Liver (tissue), 9 donors: ENCODE results near the gene CADM2. TPM values are rescaled to one million over a fixed set of nuclear protein-coding genes. Genes with fewer than 3 reads are reported as not detected.

Experiments
- DNase-seq: peaks from one replicate; pipeline ENCODE4 v3.0.0-alpha.2; 2017; ENCODE audit warnings: low spot score
- H3K27ac ChIP-seq, 2 donors: one replicate each; pipeline ENCODE4 v1.7.0; 2013; ENCODE audit warnings: inconsistent platforms in 2 of 2, low read length in 2 of 2, control low read depth in 1 of 2, low read depth in 1 of 2, mild to moderate bottlenecking in 1 of 2
- H3K27me3 ChIP-seq, 4 donors: one replicate each; pipeline versions ENCODE4 v1.6.1 to v1.7.0; 2013; ENCODE audit warnings: low read length in 3 of 4, inconsistent platforms in 1 of 4, mild to moderate bottlenecking in 1 of 4, moderate library complexity in 1 of 4; ENCODE audit not compliant: control insufficient read depth in 4 of 4, insufficient read depth in 4 of 4
- H3K36me3 ChIP-seq, 4 donors: one replicate each; pipeline versions ENCODE4 v1.6.1 to v1.7.0; 2013; ENCODE audit warnings: low read length in 3 of 4, mild to moderate bottlenecking in 3 of 4, low read depth in 1 of 4, moderate library complexity in 1 of 4; ENCODE audit not compliant: control insufficient read depth in 4 of 4, insufficient read depth in 3 of 4
- H3K4me1 ChIP-seq, 4 donors: one replicate each; pipeline versions ENCODE4 v1.6.1 to v1.7.0; 2013; ENCODE audit warnings: low read length in 3 of 4, mild to moderate bottlenecking in 3 of 4, moderate library complexity in 1 of 4; ENCODE audit not compliant: control insufficient read depth in 4 of 4, insufficient read depth in 4 of 4
- H3K4me3 ChIP-seq, 3 donors: one replicate each; pipeline versions ENCODE4 v1.6.1 to v1.7.0; 2013; ENCODE audit warnings: low read length in 3 of 3, control low read depth in 1 of 3, low read depth in 1 of 3, mild to moderate bottlenecking in 1 of 3
- H3K9ac ChIP-seq, 2 donors: one replicate each; pipeline ENCODE4 v1.7.0; 2013; ENCODE audit warnings: low read length in 2 of 2, mild to moderate bottlenecking in 2 of 2, moderate library complexity in 2 of 2, control low read depth in 1 of 2, low read depth in 1 of 2
- H3K9me3 ChIP-seq, 4 donors: one replicate each; pipeline versions ENCODE4 v1.6.1 to v1.7.0; 2013; ENCODE audit warnings: low read length in 3 of 4; ENCODE audit not compliant: control insufficient read depth in 4 of 4
- ATF3 ChIP-seq: IDR thresholded peaks from 2 replicates; pipeline ENCODE4 v1.6.1; 2016; ENCODE audit warnings: antibody characterized with exemption
- CTCF ChIP-seq: fragments of 150-350 bp; IDR thresholded peaks from 2 replicates; pipeline ENCODE4 v1.5.1; 2017; ENCODE audit warnings: improper control_type of control experiment, low read depth, low read length; ENCODE audit not compliant: missing input control
- EGR1 ChIP-seq, 2 donors: IDR thresholded peaks; 2 replicates each; pipeline ENCODE4 v1.6.1; 2016 to 2018; ENCODE audit warnings: antibody characterized with exemption in 2 of 2, low read depth in 2 of 2
- FOXA1 ChIP-seq: IDR thresholded peaks from 2 replicates; pipeline ENCODE4 v1.6.1; 2016; ENCODE audit warnings: antibody characterized with exemption
- FOXA2 ChIP-seq: IDR thresholded peaks from 2 replicates; pipeline ENCODE4 v1.6.1; 2016; ENCODE audit warnings: antibody characterized with exemption
- GABPA ChIP-seq, 2 donors: IDR thresholded peaks in 1 of 2; conservative IDR thresholded peaks in 1 of 2; 2 replicates each; pipeline ENCODE4 v1.6.1; 2016; ENCODE audit warnings: antibody characterized with exemption in 2 of 2, mild to moderate bottlenecking in 1 of 2, moderate library complexity in 1 of 2
- HNF4A ChIP-seq, 2 donors: conservative IDR thresholded peaks; 2 replicates each; pipeline ENCODE4 v1.6.1; 2016; ENCODE audit warnings: antibody characterized with exemption in 2 of 2, mild to moderate bottlenecking in 2 of 2
- HNF4G ChIP-seq: IDR thresholded peaks from 2 replicates; pipeline ENCODE4 v1.6.1; 2016; ENCODE audit warnings: antibody characterized with exemption
- JUND ChIP-seq, 2 donors: IDR thresholded peaks; 2 replicates each; pipeline ENCODE4 v1.6.1; 2016; ENCODE audit warnings: antibody characterized with exemption in 2 of 2
- MAX ChIP-seq: IDR thresholded peaks from 2 replicates; pipeline ENCODE4 v1.6.1; 2016; ENCODE audit warnings: antibody characterized with exemption
- NR2F2 ChIP-seq: IDR thresholded peaks from 2 replicates; pipeline ENCODE4 v1.6.1; 2016; ENCODE audit warnings: antibody characterized with exemption
- RAD21 ChIP-seq, 2 donors: IDR thresholded peaks; 2 replicates each; pipeline ENCODE4 v1.6.1; 2016; ENCODE audit warnings: antibody characterized with exemption in 2 of 2, mild to moderate bottlenecking in 2 of 2
- REST ChIP-seq: IDR thresholded peaks from 2 replicates; pipeline ENCODE4 v1.6.1; 2016; ENCODE audit warnings: antibody characterized with exemption, mild to moderate bottlenecking
- RXRA ChIP-seq, 2 donors: IDR thresholded peaks; 2 replicates each; pipeline ENCODE4 v1.6.1; 2017 to 2018; ENCODE audit warnings: antibody characterized with exemption in 2 of 2, mild to moderate bottlenecking in 1 of 2
- SP1 ChIP-seq: IDR thresholded peaks from 2 replicates; pipeline ENCODE4 v1.6.1; 2018; ENCODE audit warnings: antibody characterized with exemption, mild to moderate bottlenecking
- TAF1 ChIP-seq: conservative IDR thresholded peaks from 2 replicates; pipeline ENCODE4 v1.6.1; 2016; ENCODE audit warnings: antibody characterized with exemption, mild to moderate bottlenecking
- YY1 ChIP-seq: IDR thresholded peaks from 2 replicates; pipeline ENCODE4 v1.6.1; 2016; ENCODE audit warnings: antibody characterized with exemption, mild to moderate bottlenecking
- WGBS: extraction: QIAGEN DNeasy Blood & Tissue Kit; methylation state at CpG from one replicate; pipeline ENCODE4 v1.1.7; 2013; 5-methylcytosine and 5-hydroxymethylcytosine counted together
- polyA plus RNA-seq, 2 donors: library from polyadenylated mRNA; stranded (reverse) in 1 of 2; unstranded in 1 of 2; fragments of 200-250 nt in 1 of 2; fragments of >200 nt in 1 of 2; fragmentation: Nextera tagmentation in 1 of 2; extraction: Ambion mirVana in 1 of 2; gene quantifications; one replicate each; pipeline versions ENCODE4 v1.2.1 to v1.2.3, GENCODE V29; 2013 to 2015
- total RNA-seq, 2 donors: library from RNA; depleted of rRNA; stranded (reverse); fragments of >200 nt; gene quantifications; one replicate each; pipeline ENCODE4 v1.2.3, GENCODE V29; 2014
- TF ChIP-seq, protein P1 (sequence below): IDR thresholded peaks from 2 replicates; pipeline ENCODE4 v1.6.1; 2016; ENCODE audit warnings: antibody characterized with exemption
- donor health status: healthy.
- donor health status: healthy.
- donor health status: healthy.
- donor health status: healthy.
- donor health status: healthy.

Gene CADM2
- total and polyA plus RNA-seq, 4 donors: 0.35 to 0.92 (median 0.51) TPM

GRCh38 chr3:84989102-84989501 is 30.3 kb downstream of the CADM2 start:
- Histone ChIP-seq H3K9me3 (no peaks in the 10 kb centered on the region), H3K27me3 (no peaks in the 10 kb centered on the region), H3K4me3 (no peak overlapping the region), H3K4me1 (peaks cover 0 to 9% (median under 1%) of the 10 kb centered on the region in 4 donors), H3K27ac (no peak overlapping the region), H3K36me3 (no peaks in the 10 kb centered on the region), H3K9ac (no peak overlapping the region)
- DNase-seq: no peak
- TF ChIP-seq ATF3 (no peak), SP1 (no peak), EGR1 (IDR thresholded peaks at IDR 0.05; ENCODE audit: low read depth in 2 of 2) (no peak), HNF4A (conservative IDR thresholded peaks at IDR 0.05) (peak; percentile 88 to 91), TAF1 (no peak)

DNA sequence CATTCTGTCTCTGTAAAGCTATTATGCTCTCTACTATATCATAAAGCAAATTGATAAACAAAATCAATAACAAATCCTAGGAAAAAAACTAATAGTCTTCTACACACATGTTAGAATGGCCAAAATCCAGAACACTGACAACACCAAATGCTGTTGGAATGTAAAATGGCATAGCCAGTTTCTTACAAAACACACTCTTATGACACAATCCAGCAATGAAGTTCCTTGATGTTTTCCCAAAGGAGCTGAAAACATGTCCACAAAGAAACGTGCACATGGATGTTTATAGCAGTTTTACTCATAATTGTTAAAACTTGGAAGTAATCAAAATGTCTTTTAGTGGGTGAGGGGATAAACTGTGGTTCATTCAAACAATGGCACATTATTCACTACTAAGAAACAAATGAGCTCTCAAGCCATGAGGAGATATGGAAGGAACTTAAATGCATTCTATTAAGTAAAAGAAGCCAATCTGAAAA is 32.7 kb downstream of the CADM2 start:
- 53% methylated on average over 1 of the region's 1 CpG for WGBS
- Histone ChIP-seq H3K27ac (no peak overlapping the region), H3K27me3 (no peaks in the 10 kb centered on the region), H3K9me3 (no peaks in the 10 kb centered on the region), H3K4me1 (peaks cover 0 to 9% (median under 1%) of the 10 kb centered on the region in 4 donors), H3K4me3 (no peak overlapping the region), H3K36me3 (no peaks in the 10 kb centered on the region), H3K9ac (no peak overlapping the region)
- TF ChIP-seq NR2F2 (no peak), ATF3 (no peak), MAX (no peak), RXRA (IDR thresholded peaks at IDR 0.05) (no peak), TAF1 (no peak), RAD21 (IDR thresholded peaks at IDR 0.05) (no peak), GABPA (IDR thresholded peaks at IDR 0.05 in 1 of 2, conservative IDR thresholded peaks at IDR 0.05 in 1 of 2) (no peak), HNF4G (no peak), REST (no peak), FOXA2 (no peak), HNF4A (conservative IDR thresholded peaks at IDR 0.05) (no peak), EGR1 (IDR thresholded peaks at IDR 0.05; ENCODE audit: low read depth in 2 of 2) (no peak), JUND (IDR thresholded peaks at IDR 0.05) (no peak), YY1 (no peak), SP1 (no peak), CTCF (no peak), FOXA1 (no peak)
- TF ChIP-seq, protein P1, sequence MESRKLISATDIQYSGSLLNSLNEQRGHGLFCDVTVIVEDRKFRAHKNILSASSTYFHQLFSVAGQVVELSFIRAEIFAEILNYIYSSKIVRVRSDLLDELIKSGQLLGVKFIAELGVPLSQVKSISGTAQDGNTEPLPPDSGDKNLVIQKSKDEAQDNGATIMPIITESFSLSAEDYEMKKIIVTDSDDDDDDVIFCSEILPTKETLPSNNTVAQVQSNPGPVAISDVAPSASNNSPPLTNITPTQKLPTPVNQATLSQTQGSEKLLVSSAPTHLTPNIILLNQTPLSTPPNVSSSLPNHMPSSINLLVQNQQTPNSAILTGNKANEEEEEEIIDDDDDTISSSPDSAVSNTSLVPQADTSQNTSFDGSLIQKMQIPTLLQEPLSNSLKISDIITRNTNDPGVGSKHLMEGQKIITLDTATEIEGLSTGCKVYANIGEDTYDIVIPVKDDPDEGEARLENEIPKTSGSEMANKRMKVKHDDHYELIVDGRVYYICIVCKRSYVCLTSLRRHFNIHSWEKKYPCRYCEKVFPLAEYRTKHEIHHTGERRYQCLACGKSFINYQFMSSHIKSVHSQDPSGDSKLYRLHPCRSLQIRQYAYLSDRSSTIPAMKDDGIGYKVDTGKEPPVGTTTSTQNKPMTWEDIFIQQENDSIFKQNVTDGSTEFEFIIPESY: no peak
- DNase-seq: no peak
